Measurements from ENCODE around the gene SLC2A10. TPM values are rescaled to one million over a fixed set of nuclear protein-coding genes. Genes with fewer than 3 reads are reported as not detected.

SLC2A10 gene
- polyA plus RNA-seq, 1 donor (not counting 4 experiments of a cell fraction or from before 2014, with no cell fraction given): not detected

GRCh38 chr20:46723039-46723438 is 13.6 kb downstream of the SLC2A10 start:
- Histone ChIP-seq H3K36me3 (ENCODE audit: control insufficient read depth in 2 of 2, extremely low read depth in 1 of 2, insufficient read depth in 2 of 2, low read length in 2 of 2) (no peaks in the 10 kb centered on the region), H4K20me1 (ENCODE audit: control insufficient read depth, extremely low read depth, insufficient read depth, low read length) (no peaks in the 10 kb centered on the region), H3K9me3 (ENCODE audit: control insufficient read depth, low read depth, low read length) (peaks cover 2% of the 10 kb centered on the region), H3K9ac (ENCODE audit: control insufficient read depth, extremely low read depth, insufficient read depth, low read length) (no peak overlapping the region), H3K4me1 (ENCODE audit: control insufficient read depth, extremely low read depth, insufficient read depth, low read length) (no peaks in the 10 kb centered on the region), H3K27ac (ENCODE audit: control insufficient read depth, insufficient read depth, low read length) (no peak overlapping the region), H3K79me2 (ENCODE audit: control insufficient read depth, insufficient read depth, low read length) (no peaks in the 10 kb centered on the region), H3K9me1 (ENCODE audit: control insufficient read depth, extremely low read depth, insufficient read depth, low read length) (no peaks in the 10 kb centered on the region), H3K4me2 (ENCODE audit: control insufficient read depth, extremely low read depth, insufficient read depth, low read depth, low read length) (no peak overlapping the region), H3K27me3 (ENCODE audit: control insufficient read depth, extremely low read depth, insufficient read depth, low read length) (no peaks in the 10 kb centered on the region), H2AFZ (ENCODE audit: control insufficient read depth, low read length) (no peak overlapping the region), H3K4me3 (ENCODE audit: control insufficient read depth in 2 of 3, extremely low read depth in 1 of 3, insufficient read depth in 2 of 3, low read depth in 1 of 3, low read length in 3 of 3) (no peak overlapping the region)
- dilution Hi-C loops (cut with MboI; ENCODE audit: extremely low pct_ligation_motif_present, low sequenced_read_pairs): no loop called here
- FAIRE-seq: no peak
- no peak for DNase-seq (ENCODE audit: low read depth, low spot score)
- no peak for TF ChIP-seq EZH2 (IDR thresholded peaks at IDR 0.05; ENCODE audit: low read length)
- TF ChIP-seq CTCF (optimal IDR thresholded peaks at IDR 0.05 in 1 of 3, IDR thresholded peaks at IDR 0.05 in 1 of 3, conservative IDR thresholded peaks at IDR 0.05 in 1 of 3; ENCODE audit: extremely low read depth in 1 of 3, insufficient read depth in 2 of 3, low read length in 3 of 3): no peak

- Histone ChIP-seq H3K27me3 (ENCODE audit: control insufficient read depth, extremely low read depth, insufficient read depth, low read length) (no peaks in the 10 kb centered on the region), H4K20me1 (ENCODE audit: control insufficient read depth, extremely low read depth, insufficient read depth, low read length) (no peaks in the 10 kb centered on the region), H3K9me1 (ENCODE audit: control insufficient read depth, extremely low read depth, insufficient read depth, low read length) (no peaks in the 10 kb centered on the region), H3K9ac (ENCODE audit: control insufficient read depth, extremely low read depth, insufficient read depth, low read length) (no peak overlapping the region), H3K79me2 (ENCODE audit: control insufficient read depth, insufficient read depth, low read length) (no peaks in the 10 kb centered on the region), H3K9me3 (ENCODE audit: control insufficient read depth, low read depth, low read length) (peaks cover 3% of the 10 kb centered on the region), H3K4me2 (ENCODE audit: control insufficient read depth, extremely low read depth, insufficient read depth, low read depth, low read length) (no peak overlapping the region), H3K36me3 (ENCODE audit: control insufficient read depth in 2 of 2, extremely low read depth in 1 of 2, insufficient read depth in 2 of 2, low read length in 2 of 2) (no peaks in the 10 kb centered on the region), H3K27ac (ENCODE audit: control insufficient read depth, insufficient read depth, low read length) (no peak overlapping the region), H2AFZ (ENCODE audit: control insufficient read depth, low read length) (no peak overlapping the region), H3K4me1 (ENCODE audit: control insufficient read depth, extremely low read depth, insufficient read depth, low read length) (no peaks in the 10 kb centered on the region), H3K4me3 (ENCODE audit: control insufficient read depth in 2 of 3, extremely low read depth in 1 of 3, insufficient read depth in 2 of 3, low read depth in 1 of 3, low read length in 3 of 3) (no peak overlapping the region)
- dilution Hi-C loops (cut with MboI; ENCODE audit: extremely low pct_ligation_motif_present, low sequenced_read_pairs): no loop called here
- TF ChIP-seq EZH2 (IDR thresholded peaks at IDR 0.05; ENCODE audit: low read length) (no peak), CTCF (optimal IDR thresholded peaks at IDR 0.05 in 1 of 3, IDR thresholded peaks at IDR 0.05 in 1 of 3, conservative IDR thresholded peaks at IDR 0.05 in 1 of 3; ENCODE audit: extremely low read depth in 1 of 3, insufficient read depth in 2 of 3, low read length in 3 of 3) (no peak)
- DNase-seq (ENCODE audit: low read depth, low spot score) (no peak), FAIRE-seq (no peak)
These were observed 15.0 kb downstream of the SLC2A10 start for GRCh38 chr20:46724343-46724959.

Data from keratinocyte (primary cell).